GM23338 (cell line): Measurements from ENCODE around the gene LRRC27. TPM values are rescaled to one million over a fixed set of nuclear protein-coding genes. Genes with fewer than 3 reads are reported as not detected.

ENCODE experiments used
- ATAC-seq: fragments of 200-7000 bp; cut with Tn5 transposase; 3 replicates; pipeline ENCODE4 v1.9.1; 2020
- DNase-seq: peaks from one replicate; pipeline ENCODE4 v3.0.0-alpha.2; 2015; ENCODE audit warnings: low spot score
- H2AFZ ChIP-seq: fragments of 200-600 bp; sonication (generic); 2 replicates; pipeline ENCODE4 v1.8.0; 2016; ENCODE audit warnings: antibody characterized with exemption, mild to moderate bottlenecking, moderate library complexity
- H3F3A ChIP-seq: fragments of 200-600 bp; sonication (generic); replicated peaks from 2 replicates; pipeline ENCODE4 v1.8.0; 2017; ENCODE audit warnings: antibody characterized with exemption, mixed run types, low read depth
- H3K27ac ChIP-seq: fragments of 200-600 bp; sonication (generic); 2 replicates; pipeline ENCODE4 v1.6.1; 2016; ENCODE audit warnings: low read depth
- H3K27me3 ChIP-seq: fragments of 200-600 bp; sonication (generic); 2 replicates; pipeline ENCODE4 v1.8.0; 2016; ENCODE audit warnings: mild to moderate bottlenecking, mixed run types, moderate library complexity; ENCODE audit not compliant: insufficient read depth
- H3K36me3 ChIP-seq: fragments of 200-600 bp; sonication (generic); 2 replicates; pipeline ENCODE4 v1.8.0; 2016; ENCODE audit warnings: mild to moderate bottlenecking; ENCODE audit not compliant: insufficient read depth
- H3K4me1 ChIP-seq: fragments of 200-600 bp; sonication (generic); 2 replicates; pipeline ENCODE4 v1.8.0; 2016; ENCODE audit warnings: mild to moderate bottlenecking, moderate library complexity; ENCODE audit not compliant: insufficient read depth
- H3K4me2 ChIP-seq: fragments of 200-600 bp; sonication (generic); 2 replicates; pipeline ENCODE4 v1.7.1; 2017; ENCODE audit warnings: mixed run types
- H3K4me3 ChIP-seq: fragments of 200-600 bp; sonication (generic); 2 replicates; pipeline ENCODE4 v1.6.1; 2016; ENCODE audit warnings: mixed run types
- H3K79me2 ChIP-seq: fragments of 200-600 bp; sonication (generic); replicated peaks from 2 replicates; pipeline ENCODE4 v1.8.0; 2017; ENCODE audit warnings: mild to moderate bottlenecking; ENCODE audit not compliant: insufficient read depth
- H3K9me2 ChIP-seq: fragments of 200-600 bp; sonication (generic); 2 replicates; pipeline ENCODE4 v1.8.0; 2017; ENCODE audit not compliant: insufficient read depth
- H4K20me1 ChIP-seq: fragments of 200-600 bp; sonication (generic); replicated peaks from 2 replicates; pipeline ENCODE4 v1.8.0; 2017; ENCODE audit warnings: mild to moderate bottlenecking; ENCODE audit not compliant: insufficient read depth
- H3K27ac Mint-ChIP-seq: 2 replicates; pipeline ENCODE4 v1.8.0; 2020; ENCODE audit warnings: inconsistent platforms, mild to moderate bottlenecking, moderate library complexity, mixed read lengths
- H3K27me3 Mint-ChIP-seq: 3 replicates; pipeline ENCODE4 v1.8.0; 2022; ENCODE audit warnings: low read depth, mild to moderate bottlenecking, moderate library complexity, mixed read lengths, inconsistent platforms; ENCODE audit not compliant: insufficient read depth, poor library complexity
- H3K36me3 Mint-ChIP-seq: 3 replicates; pipeline ENCODE4 v1.8.0; 2021; ENCODE audit warnings: low read depth, mild to moderate bottlenecking, inconsistent platforms, moderate library complexity, mixed read lengths
- H3K4me1 Mint-ChIP-seq: 3 replicates; pipeline ENCODE4 v1.8.0; 2020; ENCODE audit warnings: mild to moderate bottlenecking, inconsistent platforms, mixed read lengths
- H3K4me3 Mint-ChIP-seq: 3 replicates; pipeline ENCODE4 v1.8.0; 2021; ENCODE audit warnings: moderate library complexity, mild to moderate bottlenecking, inconsistent platforms, mixed read lengths
- H3K9me3 Mint-ChIP-seq: 3 replicates; pipeline ENCODE4 v1.8.0; 2020; ENCODE audit warnings: moderate library complexity, mild to moderate bottlenecking, inconsistent platforms, mixed read lengths
- CREB1 ChIP-seq: fragments of 250-450 bp; sonication (Bioruptor Pico); IDR thresholded peaks from 2 replicates; pipeline ENCODE4 v1.5.0; 2020; ENCODE audit warnings: low read depth, mild to moderate bottlenecking, moderate library complexity
- CTCF ChIP-seq, 2 experiments: fragments of 200-600 bp in 1 of 2; sonication (generic) in 1 of 2; conservative IDR thresholded peaks; 2 replicates each; pipeline versions ENCODE4 v1.5.1 to v1.6.1; 2016 to 2017; ENCODE audit warnings: antibody characterized with exemption in 2 of 2, low read depth in 2 of 2, mild to moderate bottlenecking in 2 of 2, moderate library complexity in 1 of 2
- ETS1 ChIP-seq: IDR thresholded peaks from 2 replicates; pipeline ENCODE4 v1.6.1; 2016; ENCODE audit warnings: antibody characterized with exemption
- EZH2 ChIP-seq: fragments of 200-600 bp; sonication (generic); IDR thresholded peaks from one replicate; pipeline ENCODE4 v1.8.0; 2017; ENCODE audit warnings: antibody characterized with exemption, mild to moderate bottlenecking, low read depth; ENCODE audit not compliant: unreplicated experiment
- EZH2phosphoT487 ChIP-seq: fragments of 200-600 bp; sonication (generic); IDR thresholded peaks from one replicate; pipeline ENCODE4 v1.8.1; 2018; ENCODE audit warnings: antibody characterized with exemption; ENCODE audit not compliant: unreplicated experiment
- JUNB ChIP-seq: IDR thresholded peaks from one replicate; pipeline ENCODE4 v1.6.1; 2016; ENCODE audit warnings: antibody characterized with exemption; ENCODE audit not compliant: unreplicated experiment
- NANOG ChIP-seq: IDR thresholded peaks from 2 replicates; pipeline ENCODE4 v1.6.1; 2016; ENCODE audit warnings: antibody characterized with exemption, borderline replicate concordance
- POLR2AphosphoS5 ChIP-seq: IDR thresholded peaks from 2 replicates; pipeline ENCODE4 v1.6.1; 2016; ENCODE audit warnings: antibody characterized with exemption, low read depth
- REST ChIP-seq: IDR thresholded peaks from one replicate; pipeline ENCODE4 v1.6.1; 2018; ENCODE audit warnings: antibody characterized with exemption; ENCODE audit not compliant: unreplicated experiment
- STAT1 ChIP-seq: IDR thresholded peaks from one replicate; pipeline ENCODE4 v1.6.1; 2016; ENCODE audit warnings: antibody characterized with exemption; ENCODE audit not compliant: unreplicated experiment
- ZNF114 ChIP-seq: fragments of 250-450 bp; sonication (Bioruptor Pico); IDR thresholded peaks from 2 replicates; pipeline ENCODE4 v1.5.0; 2020; ENCODE audit warnings: mild to moderate bottlenecking, moderate library complexity
- ZNF331 ChIP-seq: fragments of 250-450 bp; sonication (Bioruptor Pico); IDR thresholded peaks from 2 replicates; pipeline ENCODE4 v1.5.0; 2020; ENCODE audit warnings: low read depth, mild to moderate bottlenecking, moderate library complexity
- ZNF462 ChIP-seq: fragments of 250-450 bp; sonication (Bioruptor Pico); IDR thresholded peaks from 2 replicates; pipeline ENCODE4 v1.5.0; 2020; ENCODE audit warnings: mild to moderate bottlenecking, moderate library complexity
- polyA plus RNA-seq: library from polyadenylated mRNA; unstranded; fragments of >200 nt; fragmentation: Nextera tagmentation; extraction: Ambion mirVana; gene quantifications from 2 replicates; pipeline ENCODE4 v1.2.1, GENCODE V29; 2016
- total RNA-seq: library from RNA; depleted of rRNA; stranded (reverse); fragments of >200 nt; shearing (Covaris generic); gene quantifications from 2 replicates; pipeline ENCODE4 v1.2.3, GENCODE V29; 2014

Gene LRRC27
- total and polyA plus RNA-seq, 2 experiments from 2014 or later: 2.9 to 3.5 TPM

GRCh38 chr10:132417257-132417910, 85.4 kb downstream of the LRRC27 start:
- no peak overlapping the region for H3K27ac ChIP-seq
- Mint-ChIP-seq H3K4me3 (no peak overlapping the region), H3K4me1 (peaks cover 43% of the 10 kb centered on the region), H3K36me3 (no peaks in the 10 kb centered on the region; the same call in 2 of the 3 replicates), H3K9me3 (no peaks in the 10 kb centered on the region), H3K27ac (no peak overlapping the region), H3K27me3 (peaks cover 13% of the 10 kb centered on the region)
- peaks cover 15% of the 10 kb centered on the region for H3K4me1 ChIP-seq
- no peaks in the 10 kb centered on the region for H3K27me3 ChIP-seq
- DNase-seq (no peak), ATAC-seq (no peak)
- H3F3A ChIP-seq: 0 out of 2 replicates have a peak, but pooled peaks cover 3% of the 10 kb centered on the region
- no peaks in the 10 kb centered on the region for H4K20me1 ChIP-seq
- no peaks in the 10 kb centered on the region for H3K36me3 ChIP-seq
- H3K4me2 ChIP-seq: no peak overlapping the region
- H2AFZ ChIP-seq: no peak overlapping the region
- no peak overlapping the region for H3K4me3 ChIP-seq
- no peaks in the 10 kb centered on the region for H3K9me2 ChIP-seq
- no peak for TF ChIP-seq REST
- TF ChIP-seq ZNF331 (CRISPR knock-in tag): no peak
- no peak for TF ChIP-seq STAT1
- TF ChIP-seq JUNB: no peak
- no peak for TF ChIP-seq POLR2AphosphoS5
- TF ChIP-seq EZH2phosphoT487: no peak
- no peak for TF ChIP-seq ZNF114 (CRISPR knock-in tag)
- no peak for TF ChIP-seq NANOG
- no peak for TF ChIP-seq CREB1 (CRISPR knock-in tag)
- TF ChIP-seq EZH2: no peak
- no peak for TF ChIP-seq ZNF462
- TF ChIP-seq CTCF (conservative IDR thresholded peaks at IDR 0.05; ENCODE audit: low read depth in 2 of 2): no peak
- no peak for TF ChIP-seq ETS1
- H3K79me2 ChIP-seq: no peaks in the 10 kb centered on the region
